Measurements from ENCODE around the gene LBP.

LBP gene

GRCh38 chr20:38346247-38346651 is at the start of gene LBP:
TSS of gene LBP (plus strand) at chr20:38346482. CDS start at chr20:38346517, 35 bp downstream.
- Histone ChIP-seq H3K27me3 (ENCODE audit: control insufficient read depth, insufficient read depth, low read length) (no peaks in the 10 kb centered on the region), H3K4me3 (ENCODE audit: low read depth, low read length) (no peak within 1 kb of the TSS), H3K36me3 (ENCODE audit: control insufficient read depth, insufficient read depth, low read length) (no peaks in the 10 kb centered on the region), H3K4me1 (ENCODE audit: control insufficient read depth, insufficient read depth, low read length) (peaks cover 16% of the 10 kb centered on the region), H3K9ac (ENCODE audit: low read depth, low read length) (no peak within 1 kb of the TSS), H3K9me3 (ENCODE audit: control insufficient read depth, insufficient read depth, low read length) (no peaks in the 10 kb centered on the region)

GRCh38 chr20:38297916-38298674 is 48.2 kb upstream of the LBP start:
- Histone ChIP-seq H3K27me3 (ENCODE audit: control insufficient read depth, insufficient read depth, low read length) (no peaks in the 10 kb centered on the region), H3K4me1 (ENCODE audit: control insufficient read depth, insufficient read depth, low read length) (peaks cover 4% of the 10 kb centered on the region), H3K4me3 (ENCODE audit: low read depth, low read length) (no peak overlapping the region), H3K9ac (ENCODE audit: low read depth, low read length) (no peak overlapping the region), H3K9me3 (ENCODE audit: control insufficient read depth, insufficient read depth, low read length) (no peaks in the 10 kb centered on the region), H3K36me3 (ENCODE audit: control insufficient read depth, insufficient read depth, low read length) (no peaks in the 10 kb centered on the region)

GRCh38 chr20:38298768-38299288 is 47.5 kb upstream of the LBP start:
- H3K27me3 ChIP-seq (ENCODE audit: control insufficient read depth, insufficient read depth, low read length), result no peaks in the 10 kb centered on the region
- no peaks in the 10 kb centered on the region for H3K9me3 ChIP-seq (ENCODE audit: control insufficient read depth, insufficient read depth, low read length)
- no peaks in the 10 kb centered on the region for H3K36me3 ChIP-seq (ENCODE audit: control insufficient read depth, insufficient read depth, low read length)
- no peak overlapping the region for H3K9ac ChIP-seq (ENCODE audit: low read depth, low read length)
- H3K4me1 ChIP-seq (ENCODE audit: control insufficient read depth, insufficient read depth, low read length), result peaks cover 4% of the 10 kb centered on the region
- no peak overlapping the region for H3K4me3 ChIP-seq (ENCODE audit: low read depth, low read length)

- H3K4me1 ChIP-seq (ENCODE audit: control insufficient read depth, insufficient read depth, low read length), result peaks cover 4% of the 10 kb centered on the region
- H3K9ac ChIP-seq (ENCODE audit: low read depth, low read length), result no peak overlapping the region
- H3K27me3 ChIP-seq (ENCODE audit: control insufficient read depth, insufficient read depth, low read length), result no peaks in the 10 kb centered on the region
- no peaks in the 10 kb centered on the region for H3K36me3 ChIP-seq (ENCODE audit: control insufficient read depth, insufficient read depth, low read length)
- H3K9me3 ChIP-seq (ENCODE audit: control insufficient read depth, insufficient read depth, low read length), result no peaks in the 10 kb centered on the region
- H3K4me3 ChIP-seq (ENCODE audit: low read depth, low read length), result no peak overlapping the region
Measured at GRCh38 chr20:38299963-38300362, 46.3 kb upstream of the LBP start.

GRCh38 chr20:38300438-38300837 is 45.8 kb upstream of the LBP start:
- Histone ChIP-seq H3K4me3 (ENCODE audit: low read depth, low read length) (no peak overlapping the region), H3K27me3 (ENCODE audit: control insufficient read depth, insufficient read depth, low read length) (no peaks in the 10 kb centered on the region), H3K4me1 (ENCODE audit: control insufficient read depth, insufficient read depth, low read length) (peaks cover 4% of the 10 kb centered on the region), H3K36me3 (ENCODE audit: control insufficient read depth, insufficient read depth, low read length) (no peaks in the 10 kb centered on the region), H3K9me3 (ENCODE audit: control insufficient read depth, insufficient read depth, low read length) (no peaks in the 10 kb centered on the region), H3K9ac (ENCODE audit: low read depth, low read length) (no peak overlapping the region)

GRCh38 chr20:38301309-38301708 is 45.0 kb upstream of the LBP start:
- H3K27me3 ChIP-seq (ENCODE audit: control insufficient read depth, insufficient read depth, low read length), result no peaks in the 10 kb centered on the region
- H3K9me3 ChIP-seq (ENCODE audit: control insufficient read depth, insufficient read depth, low read length), result no peaks in the 10 kb centered on the region
- H3K9ac ChIP-seq (ENCODE audit: low read depth, low read length), result no peak overlapping the region
- no peak overlapping the region for H3K4me3 ChIP-seq (ENCODE audit: low read depth, low read length)
- H3K36me3 ChIP-seq (ENCODE audit: control insufficient read depth, insufficient read depth, low read length), result no peaks in the 10 kb centered on the region
- peaks cover 4% of the 10 kb centered on the region for H3K4me1 ChIP-seq (ENCODE audit: control insufficient read depth, insufficient read depth, low read length)

GRCh38 chr20:38302786-38303185 is 43.5 kb upstream of the LBP start:
- H3K4me1 ChIP-seq (ENCODE audit: control insufficient read depth, insufficient read depth, low read length), result peaks cover 4% of the 10 kb centered on the region
- H3K9me3 ChIP-seq (ENCODE audit: control insufficient read depth, insufficient read depth, low read length), result no peaks in the 10 kb centered on the region
- no peak overlapping the region for H3K9ac ChIP-seq (ENCODE audit: low read depth, low read length)
- H3K36me3 ChIP-seq (ENCODE audit: control insufficient read depth, insufficient read depth, low read length), result no peaks in the 10 kb centered on the region
- no peak overlapping the region for H3K4me3 ChIP-seq (ENCODE audit: low read depth, low read length)
- H3K27me3 ChIP-seq (ENCODE audit: control insufficient read depth, insufficient read depth, low read length), result no peaks in the 10 kb centered on the region

- H3K9ac ChIP-seq (ENCODE audit: low read depth, low read length), result no peak within 1 kb of the TSS
- H3K9me3 ChIP-seq (ENCODE audit: control insufficient read depth, insufficient read depth, low read length), result no peaks in the 10 kb centered on the region
- no peak within 1 kb of the TSS for H3K4me3 ChIP-seq (ENCODE audit: low read depth, low read length)
- H3K36me3 ChIP-seq (ENCODE audit: control insufficient read depth, insufficient read depth, low read length), result no peaks in the 10 kb centered on the region
- H3K4me1 ChIP-seq (ENCODE audit: control insufficient read depth, insufficient read depth, low read length), result peaks cover 4% of the 10 kb centered on the region
- H3K27me3 ChIP-seq (ENCODE audit: control insufficient read depth, insufficient read depth, low read length), result no peaks in the 10 kb centered on the region
Measured at GRCh38 chr20:38303908-38304379, 42.3 kb upstream of the LBP start, which contains the start of gene BPI. TSS of gene BPI (plus strand) at chr20:38304156. CDS start at chr20:38304224, 68 bp downstream.

- Histone ChIP-seq H3K36me3 (ENCODE audit: control insufficient read depth, insufficient read depth, low read length) (no peaks in the 10 kb centered on the region), H3K4me1 (ENCODE audit: control insufficient read depth, insufficient read depth, low read length) (peaks cover under 1% of the 10 kb centered on the region), H3K27me3 (ENCODE audit: control insufficient read depth, insufficient read depth, low read length) (no peaks in the 10 kb centered on the region), H3K9ac (ENCODE audit: low read depth, low read length) (no peak overlapping the region), H3K4me3 (ENCODE audit: low read depth, low read length) (no peak overlapping the region), H3K9me3 (ENCODE audit: control insufficient read depth, insufficient read depth, low read length) (no peaks in the 10 kb centered on the region)
Measured at GRCh38 chr20:38304845-38305447, 41.3 kb upstream of the LBP start.

- Histone ChIP-seq H3K27me3 (ENCODE audit: control insufficient read depth, insufficient read depth, low read length) (no peaks in the 10 kb centered on the region), H3K36me3 (ENCODE audit: control insufficient read depth, insufficient read depth, low read length) (no peaks in the 10 kb centered on the region), H3K4me1 (ENCODE audit: control insufficient read depth, insufficient read depth, low read length) (no peaks in the 10 kb centered on the region), H3K9me3 (ENCODE audit: control insufficient read depth, insufficient read depth, low read length) (no peaks in the 10 kb centered on the region), H3K9ac (ENCODE audit: low read depth, low read length) (no peak overlapping the region), H3K4me3 (ENCODE audit: low read depth, low read length) (no peak overlapping the region)
Measured at GRCh38 chr20:38305541-38305940, 40.7 kb upstream of the LBP start.

- Histone ChIP-seq H3K4me3 (ENCODE audit: low read depth, low read length) (no peak overlapping the region), H3K9me3 (ENCODE audit: control insufficient read depth, insufficient read depth, low read length) (no peaks in the 10 kb centered on the region), H3K36me3 (ENCODE audit: control insufficient read depth, insufficient read depth, low read length) (no peaks in the 10 kb centered on the region), H3K4me1 (ENCODE audit: control insufficient read depth, insufficient read depth, low read length) (no peaks in the 10 kb centered on the region), H3K27me3 (ENCODE audit: control insufficient read depth, insufficient read depth, low read length) (no peaks in the 10 kb centered on the region), H3K9ac (ENCODE audit: low read depth, low read length) (no peak overlapping the region)
Measured at GRCh38 chr20:38306379-38306778, 39.9 kb upstream of the LBP start.
